Mesendoderm (in vitro differentiated cells): Measurements from ENCODE around the gene ARID2.

Experiments used
- DNase-seq: peaks from one replicate; pipeline ENCODE4 v3.0.0; 2013
- H2AK5ac ChIP-seq: 2 replicates; pipeline ENCODE4 v1.6.1; 2013; ENCODE audit warnings: low read length, inconsistent platforms
- H2BK120ac ChIP-seq: 2 replicates; pipeline ENCODE4 v1.6.1; 2013; ENCODE audit warnings: low read depth, mild to moderate bottlenecking, low read length, moderate library complexity, mixed read lengths
- H2BK15ac ChIP-seq: replicated peaks from 2 replicates; pipeline ENCODE4 v1.6.1; 2013; ENCODE audit warnings: low read depth, mild to moderate bottlenecking, moderate library complexity
- H2BK5ac ChIP-seq: 2 replicates; pipeline ENCODE4 v1.6.1; 2013; ENCODE audit warnings: low read length, inconsistent platforms
- H3K18ac ChIP-seq: 2 replicates; pipeline ENCODE4 v1.6.1; 2013; ENCODE audit warnings: mild to moderate bottlenecking, low read length, mixed read lengths
- H3K23ac ChIP-seq: one replicate; pipeline ENCODE4 v1.6.1; 2013; ENCODE audit warnings: low read length
- H3K27ac ChIP-seq: 2 replicates; pipeline ENCODE4 v1.5.1; 2013; ENCODE audit warnings: low read depth, mild to moderate bottlenecking, inconsistent platforms, low read length, moderate library complexity
- H3K27me3 ChIP-seq: 2 replicates; pipeline ENCODE4 v1.6.1; 2013; ENCODE audit warnings: low read length, control low read depth, mild to moderate bottlenecking, inconsistent platforms; ENCODE audit not compliant: insufficient read depth, poor library complexity
- H3K36me3 ChIP-seq: 2 replicates; pipeline ENCODE4 v1.6.1; 2013; ENCODE audit warnings: low read length, inconsistent platforms; ENCODE audit not compliant: control insufficient read depth, insufficient read depth
- H3K4ac ChIP-seq: one replicate; pipeline ENCODE4 v1.6.1; 2013; ENCODE audit warnings: low read depth, mild to moderate bottlenecking, low read length, moderate library complexity
- H3K4me1 ChIP-seq: 2 replicates; pipeline ENCODE4 v1.6.1; 2013; ENCODE audit warnings: low read depth, low read length, inconsistent platforms; ENCODE audit not compliant: control insufficient read depth
- H3K4me2 ChIP-seq: 2 replicates; pipeline ENCODE4 v1.6.1; 2013; ENCODE audit warnings: low read length
- H3K4me3 ChIP-seq: 2 replicates; pipeline ENCODE4 v1.5.1; 2013; ENCODE audit warnings: mild to moderate bottlenecking, low read length
- H3K56ac ChIP-seq: one replicate; pipeline ENCODE4 v1.6.1; 2013; ENCODE audit warnings: low read length
- H3K79me1 ChIP-seq: 2 replicates; pipeline ENCODE4 v1.6.1; 2013; ENCODE audit warnings: low read length, inconsistent platforms
- H3K79me2 ChIP-seq: 2 replicates; pipeline ENCODE4 v1.6.1; 2013; ENCODE audit warnings: mild to moderate bottlenecking, low read length; ENCODE audit not compliant: control insufficient read depth, insufficient read depth
- H3K9ac ChIP-seq: 2 replicates; pipeline ENCODE4 v1.6.1; 2013; ENCODE audit warnings: low read length, inconsistent platforms
- H4K5ac ChIP-seq: one replicate; pipeline ENCODE4 v1.6.1; 2013; ENCODE audit warnings: low read length
- H4K8ac ChIP-seq: one replicate; pipeline ENCODE4 v1.6.1; 2013; ENCODE audit warnings: low read depth, mild to moderate bottlenecking, control low read depth, low read length, moderate library complexity
- WGBS: extraction: QIAGEN DNeasy Blood & Tissue Kit; methylation state at CpG from one replicate; pipeline ENCODE4 v1.1.7; 2013; ENCODE audit warnings: low lambda C conversion rate, missing lambda C conversion rate; ENCODE audit not compliant: insufficient coverage; ENCODE audit errors: extremely low coverage; 5-methylcytosine and 5-hydroxymethylcytosine counted together

Gene ARID2

GRCh38 chr12:45887544-45887943 is 158.0 kb downstream of the ARID2 start:
- Histone ChIP-seq H2BK15ac (no peak overlapping the region), H2BK5ac (no peak overlapping the region), H3K56ac (no peak overlapping the region), H2BK120ac (no peak overlapping the region), H4K8ac (no peak overlapping the region), H3K79me1 (no peaks in the 10 kb centered on the region), H3K36me3 (no peaks in the 10 kb centered on the region), H3K4ac (no peak overlapping the region), H3K27ac (no peak overlapping the region), H3K23ac (no peak overlapping the region), H4K5ac (no peak overlapping the region), H3K4me3 (no peak overlapping the region), H3K18ac (no peak overlapping the region), H3K27me3 (no peaks in the 10 kb centered on the region), H2AK5ac (no peak overlapping the region), H3K4me1 (no peaks in the 10 kb centered on the region), H3K4me2 (no peak overlapping the region), H3K9ac (no peak overlapping the region), H3K79me2 (no peaks in the 10 kb centered on the region)
- WGBS: no CpG with 5 or more reads among the region's 5 CpGs
- peak; percentile 54 for DNase-seq

DNA sequence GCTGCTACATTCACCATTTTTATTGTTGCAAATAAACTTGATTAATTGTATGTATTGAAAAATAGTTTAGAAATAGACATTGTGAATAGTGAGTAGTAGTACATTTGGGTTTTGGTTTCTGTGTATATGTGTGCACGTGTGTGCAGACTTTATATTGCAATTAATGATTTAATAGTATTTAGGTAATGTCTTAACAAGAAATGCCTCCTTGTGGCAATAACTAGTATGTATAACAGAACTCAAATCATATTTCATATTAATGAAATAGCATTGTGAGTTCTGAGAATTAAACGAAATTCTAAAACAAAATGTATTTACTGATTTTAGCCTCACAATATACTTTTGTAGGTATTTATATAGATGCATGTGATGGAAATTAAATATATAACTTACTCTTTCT is 160.8 kb downstream of the ARID2 start:
- no peak overlapping the region for H2BK120ac ChIP-seq
- no peak overlapping the region for H3K27ac ChIP-seq
- no CpG with 5 or more reads among the region's 2 CpGs for WGBS
- no peak overlapping the region for H3K9ac ChIP-seq
- H3K4me3 ChIP-seq: no peak overlapping the region
- no peak overlapping the region for H3K23ac ChIP-seq
- H3K79me1 ChIP-seq: no peaks in the 10 kb centered on the region
- H3K36me3 ChIP-seq: peaks cover 2% of the 10 kb centered on the region
- H4K5ac ChIP-seq: no peak overlapping the region
- no peak overlapping the region for H4K8ac ChIP-seq
- H3K18ac ChIP-seq: no peak overlapping the region
- no peaks in the 10 kb centered on the region for H3K79me2 ChIP-seq
- H3K4me2 ChIP-seq: no peak overlapping the region
- no peaks in the 10 kb centered on the region for H3K27me3 ChIP-seq
- H3K4me1 ChIP-seq: no peaks in the 10 kb centered on the region
- no peak overlapping the region for H3K56ac ChIP-seq
- H2AK5ac ChIP-seq: no peak overlapping the region
- H2BK15ac ChIP-seq: no peak overlapping the region
- no peak overlapping the region for H2BK5ac ChIP-seq
- no peak for DNase-seq
- no peak overlapping the region for H3K4ac ChIP-seq

DNA sequence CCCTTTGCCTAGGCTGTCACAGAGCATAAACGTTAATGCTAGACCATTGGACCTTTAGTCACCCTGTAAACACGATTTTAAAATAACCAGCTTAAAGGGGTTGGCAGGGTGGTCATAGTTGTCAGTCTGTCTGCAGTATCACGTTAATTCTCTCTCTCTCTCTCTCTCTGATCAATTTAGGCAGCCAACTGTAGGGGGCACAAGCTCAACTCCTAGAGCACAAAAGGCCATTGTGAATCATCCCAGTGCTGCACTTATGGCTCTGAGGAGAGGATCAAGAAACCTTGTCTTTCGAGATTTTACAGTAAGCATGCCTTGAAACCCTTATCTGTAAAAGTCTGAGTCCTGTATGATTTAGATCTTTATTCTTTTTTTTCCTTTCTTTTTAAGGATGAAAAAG is 163.7 kb downstream of the ARID2 start:
- Histone ChIP-seq H3K79me1 (no peaks in the 10 kb centered on the region), H3K4me3 (no peak overlapping the region), H3K9ac (no peak overlapping the region), H3K79me2 (no peaks in the 10 kb centered on the region), H3K56ac (no peak overlapping the region), H2BK120ac (no peak overlapping the region), H2AK5ac (no peak overlapping the region), H3K4me2 (no peak overlapping the region), H4K8ac (no peak overlapping the region), H3K4ac (no peak overlapping the region), H3K27ac (no peak overlapping the region), H2BK5ac (no peak overlapping the region), H4K5ac (no peak overlapping the region), H3K4me1 (peaks cover 2% of the 10 kb centered on the region), H3K36me3 (peaks cover 4% of the 10 kb centered on the region), H2BK15ac (no peak overlapping the region), H3K27me3 (no peaks in the 10 kb centered on the region), H3K18ac (no peak overlapping the region), H3K23ac (no peak overlapping the region)
- WGBS: no CpG with 5 or more reads among the region's 4 CpGs
- peak; percentile 74 for DNase-seq

GRCh38 chr12:45895961-45896360 is 166.5 kb downstream of the ARID2 start:
- H4K8ac ChIP-seq: no peak overlapping the region
- no peaks in the 10 kb centered on the region for H3K79me2 ChIP-seq
- WGBS: no CpG with 5 or more reads among the region's 4 CpGs
- no peak overlapping the region for H3K23ac ChIP-seq
- no peaks in the 10 kb centered on the region for H3K27me3 ChIP-seq
- H3K4ac ChIP-seq: no peak overlapping the region
- H3K9ac ChIP-seq: no peak overlapping the region
- H3K56ac ChIP-seq: no peak overlapping the region
- no peak overlapping the region for H2BK15ac ChIP-seq
- no peak overlapping the region for H2BK120ac ChIP-seq
- no peak overlapping the region for H3K4me3 ChIP-seq
- no peak overlapping the region for H3K4me2 ChIP-seq
- H2BK5ac ChIP-seq: no peak overlapping the region
- H4K5ac ChIP-seq: no peak overlapping the region
- H3K4me1 ChIP-seq: peaks cover 2% of the 10 kb centered on the region
- H2AK5ac ChIP-seq: no peak overlapping the region
- peak overlapping the region; percentile 20 for H3K27ac ChIP-seq
- H3K79me1 ChIP-seq: no peaks in the 10 kb centered on the region
- no peak overlapping the region for H3K18ac ChIP-seq
- DNase-seq: no peak
- H3K36me3 ChIP-seq: peaks cover 4% of the 10 kb centered on the region

GRCh38 chr12:45898094-45898493 is 168.6 kb downstream of the ARID2 start:
- H2BK5ac ChIP-seq: no peak overlapping the region
- WGBS: no CpG with 5 or more reads among the region's 1 CpG
- no peak overlapping the region for H4K5ac ChIP-seq
- no peak overlapping the region for H3K18ac ChIP-seq
- no peak overlapping the region for H4K8ac ChIP-seq
- no peak overlapping the region for H3K56ac ChIP-seq
- no peak overlapping the region for H3K4me3 ChIP-seq
- H3K79me1 ChIP-seq: no peaks in the 10 kb centered on the region
- peaks cover 4% of the 10 kb centered on the region for H3K36me3 ChIP-seq
- H2AK5ac ChIP-seq: no peak overlapping the region
- no peaks in the 10 kb centered on the region for H3K79me2 ChIP-seq
- H3K4me2 ChIP-seq: no peak overlapping the region
- no peak overlapping the region for H2BK120ac ChIP-seq
- peaks cover 2% of the 10 kb centered on the region for H3K4me1 ChIP-seq
- DNase-seq: no peak
- no peak overlapping the region for H3K27ac ChIP-seq
- no peak overlapping the region for H3K4ac ChIP-seq
- H3K23ac ChIP-seq: no peak overlapping the region
- no peaks in the 10 kb centered on the region for H3K27me3 ChIP-seq
- no peak overlapping the region for H3K9ac ChIP-seq
- no peak overlapping the region for H2BK15ac ChIP-seq

DNA sequence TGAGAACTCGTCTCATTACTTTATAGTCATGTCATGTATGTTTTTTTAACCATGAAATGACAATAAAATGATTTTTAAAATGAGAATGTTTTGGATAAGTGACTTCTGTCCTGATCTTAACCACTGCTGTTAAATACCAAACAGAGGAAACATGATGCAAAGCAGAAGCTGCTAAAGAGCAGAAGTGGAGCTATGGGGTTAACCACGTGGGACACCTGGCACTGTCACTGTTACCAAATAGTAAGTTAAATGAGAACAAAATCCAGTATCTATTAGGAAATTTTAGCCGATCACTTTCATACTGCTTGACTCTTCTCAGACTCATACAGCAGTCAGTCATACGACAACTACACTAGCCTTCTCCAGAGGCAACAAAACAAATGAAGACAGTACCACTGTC is 178.4 kb downstream of the ARID2 start:
- Histone ChIP-seq H3K4me3 (no peak overlapping the region), H2BK120ac (no peak overlapping the region), H2BK5ac (no peak overlapping the region), H4K5ac (no peak overlapping the region), H3K27ac (no peak overlapping the region), H3K4ac (no peak overlapping the region), H3K23ac (no peak overlapping the region), H4K8ac (no peak overlapping the region), H3K9ac (no peak overlapping the region), H3K4me1 (no peaks in the 10 kb centered on the region), H3K27me3 (no peaks in the 10 kb centered on the region), H3K79me2 (no peaks in the 10 kb centered on the region), H2BK15ac (no peak overlapping the region), H3K4me2 (no peak overlapping the region), H3K79me1 (no peaks in the 10 kb centered on the region), H2AK5ac (no peak overlapping the region), H3K56ac (no peak overlapping the region), H3K18ac (no peak overlapping the region), H3K36me3 (no peaks in the 10 kb centered on the region)
- DNase-seq: no peak
- no CpG with 5 or more reads among the region's 4 CpGs for WGBS
